Erythroblast (primary cell): ENCODE measurements around the gene ODR4.

Source experiments
- GATA1 ChIP-seq: IDR thresholded peaks from 2 replicates; pipeline ENCODE4 v1.6.1; 2011; ENCODE audit warnings: low read depth, mild to moderate bottlenecking, control low read depth, low read length, moderate library complexity
- POLR2A ChIP-seq: IDR thresholded peaks from 2 replicates; pipeline ENCODE4 v1.6.1; 2011; ENCODE audit warnings: mild to moderate bottlenecking, low read length

GRCh38 chr1:186326009-186326408 lies 49.6 kb upstream of the ODR4 start:
- TF ChIP-seq POLR2A: no peak
- no peak for TF ChIP-seq GATA1
